ENCODE measurements around the gene NOLC1.

GRCh38 chr10:102140218-102140617 lies 12.0 kb upstream of the NOLC1 start:
- TF ChIP-seq CTCF (IDR thresholded peaks at IDR 0.05; ENCODE audit: low read depth, low read length, poor library complexity, severe bottlenecking) = no peak
- TF ChIP-seq EZH2phosphoT487 (IDR thresholded peaks at IDR 0.05; ENCODE audit: borderline replicate concordance, low read length) = no peak

All from DOHH2 (cell line).